T-helper 1 cell treated with Interleukin-12 subunit alpha and Interleukin-12 subunit beta and Interleukin-4 antibody, amounts not matched to agents 30 μg/mL and 1 μg/mL, for 36 hours (primary cell): ENCODE measurements around the gene LRIG3.
"Not testable (repeated sequence)": the region's sequence is repeated elsewhere in the genome, so short reads cannot be mapped to it uniquely, and the experiment has no call there.

Experiments used
- H3K27ac Mint-ChIP-seq: one replicate; pipeline ENCODE4 v1.8.0; 2021; ENCODE audit warnings: mild to moderate bottlenecking, mixed read lengths
- H3K27me3 Mint-ChIP-seq: one replicate; pipeline ENCODE4 v1.8.0; 2021; ENCODE audit warnings: low read depth, mixed read lengths
- H3K36me3 Mint-ChIP-seq: one replicate; pipeline ENCODE4 v1.8.0; 2021; ENCODE audit warnings: low read depth, mixed read lengths
- H3K4me1 Mint-ChIP-seq: one replicate; pipeline ENCODE4 v1.8.0; 2021; ENCODE audit warnings: low read depth, mixed read lengths
- H3K4me3 Mint-ChIP-seq: one replicate; pipeline ENCODE4 v1.8.0; 2021; ENCODE audit warnings: mild to moderate bottlenecking, moderate library complexity, mixed read lengths
- H3K9me3 Mint-ChIP-seq: one replicate; pipeline ENCODE4 v1.8.0; 2021; ENCODE audit warnings: mixed read lengths

LRIG3 gene

DNA sequence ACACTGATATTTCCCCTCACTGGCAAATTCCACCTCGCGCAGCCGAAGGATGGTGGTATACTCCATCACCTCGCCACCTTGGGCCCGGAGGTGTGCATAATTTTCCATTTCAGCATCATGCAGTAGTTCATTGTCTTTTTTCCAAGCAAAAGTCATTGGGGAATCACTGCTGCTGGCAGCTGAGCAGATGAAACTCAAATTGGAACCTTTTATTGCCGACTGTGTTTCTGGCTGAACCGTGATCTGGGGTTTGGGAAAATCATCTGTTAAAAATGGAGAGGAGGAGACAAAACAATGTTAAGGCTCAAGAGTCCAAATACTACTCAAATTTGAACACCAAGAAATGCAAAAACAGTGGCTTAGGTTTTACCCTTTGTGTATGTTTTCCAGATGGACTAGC, 39.7 kb downstream of the LRIG3 start:
- H3K4me3 Mint-ChIP-seq, result no peak overlapping the region
- no peaks in the 10 kb centered on the region for H3K36me3 Mint-ChIP-seq
- no peak overlapping the region for H3K27ac Mint-ChIP-seq
- no peaks in the 10 kb centered on the region for H3K27me3 Mint-ChIP-seq
- H3K9me3 Mint-ChIP-seq, result no peaks in the 10 kb centered on the region
- no peaks in the 10 kb centered on the region for H3K4me1 Mint-ChIP-seq

DNA sequence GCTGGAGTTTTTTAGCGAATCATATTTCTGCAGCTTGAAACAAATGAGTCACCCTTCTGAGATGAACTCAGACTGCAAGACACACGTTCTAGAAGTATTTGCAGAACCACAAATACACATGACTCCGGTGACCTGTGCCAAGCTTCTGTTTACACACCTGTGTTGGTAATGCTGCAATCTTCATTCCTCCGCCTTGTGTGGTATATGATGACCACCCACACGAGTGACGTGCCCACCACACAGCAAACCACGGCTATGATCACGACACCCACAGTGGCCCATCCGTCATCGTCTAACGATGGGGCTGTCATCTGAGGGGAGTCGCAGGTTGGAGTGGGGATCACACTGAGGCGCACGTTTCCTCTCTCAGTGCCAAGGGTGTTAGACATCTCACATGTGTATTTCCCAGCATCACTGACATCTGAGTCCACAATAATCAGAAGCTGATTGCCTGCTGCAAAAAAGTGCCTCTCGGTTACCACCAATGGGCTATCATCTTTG, 43.0 kb downstream of the LRIG3 start:
- no peaks in the 10 kb centered on the region for H3K4me1 Mint-ChIP-seq
- no peaks in the 10 kb centered on the region for H3K36me3 Mint-ChIP-seq
- no peaks in the 10 kb centered on the region for H3K27me3 Mint-ChIP-seq
- H3K27ac Mint-ChIP-seq, result no peak overlapping the region
- no peak overlapping the region for H3K4me3 Mint-ChIP-seq
- no peaks in the 10 kb centered on the region for H3K9me3 Mint-ChIP-seq

DNA sequence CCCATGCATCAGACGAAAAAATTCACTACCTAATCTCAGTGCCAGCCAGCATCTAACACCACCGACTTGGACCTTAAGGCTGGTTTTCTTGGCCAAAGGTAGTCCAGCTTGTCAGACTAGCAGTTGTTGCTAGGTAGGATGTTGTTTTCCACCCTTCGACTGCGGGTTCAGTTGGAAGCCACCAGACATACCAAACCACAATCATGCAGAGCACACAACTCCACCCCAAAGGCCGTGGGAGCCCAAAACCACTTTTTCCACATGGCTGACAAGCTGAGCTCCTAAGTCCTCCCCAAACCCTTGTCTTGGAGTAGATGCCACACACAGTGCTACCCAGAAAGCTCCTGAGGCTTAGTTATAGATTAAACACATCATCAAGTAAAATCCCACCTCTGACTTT, 46.8 kb downstream of the LRIG3 start:
- Mint-ChIP-seq H3K4me1 (no peaks in the 10 kb centered on the region), H3K27ac (no peak overlapping the region), H3K27me3 (no peaks in the 10 kb centered on the region), H3K4me3 (no peak overlapping the region), H3K36me3 (no peaks in the 10 kb centered on the region), H3K9me3 (no peaks in the 10 kb centered on the region)

DNA sequence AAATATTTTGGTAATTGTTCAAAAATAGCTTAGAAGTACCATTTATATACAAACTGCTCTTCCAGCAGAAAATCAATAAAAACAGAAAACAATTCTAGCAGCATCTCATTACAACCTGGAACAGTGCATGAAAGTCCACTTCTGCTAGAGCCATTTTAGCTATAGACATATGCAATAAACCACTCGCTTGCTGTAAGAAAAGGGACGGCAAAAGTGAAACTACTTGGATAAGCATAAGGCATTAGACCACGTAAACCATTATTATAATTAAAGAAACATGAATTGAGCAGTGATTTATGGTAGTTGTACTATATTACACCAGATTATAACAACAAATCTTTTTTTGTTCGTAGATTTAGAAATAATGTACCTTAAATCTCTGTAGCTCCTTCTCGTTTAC, 48.7 kb downstream of the LRIG3 start:
- H3K9me3 Mint-ChIP-seq, result no peaks in the 10 kb centered on the region
- no peaks in the 10 kb centered on the region for H3K4me1 Mint-ChIP-seq
- H3K27ac Mint-ChIP-seq, result no peak overlapping the region
- no peaks in the 10 kb centered on the region for H3K36me3 Mint-ChIP-seq
- no peaks in the 10 kb centered on the region for H3K27me3 Mint-ChIP-seq
- no peak overlapping the region for H3K4me3 Mint-ChIP-seq

DNA sequence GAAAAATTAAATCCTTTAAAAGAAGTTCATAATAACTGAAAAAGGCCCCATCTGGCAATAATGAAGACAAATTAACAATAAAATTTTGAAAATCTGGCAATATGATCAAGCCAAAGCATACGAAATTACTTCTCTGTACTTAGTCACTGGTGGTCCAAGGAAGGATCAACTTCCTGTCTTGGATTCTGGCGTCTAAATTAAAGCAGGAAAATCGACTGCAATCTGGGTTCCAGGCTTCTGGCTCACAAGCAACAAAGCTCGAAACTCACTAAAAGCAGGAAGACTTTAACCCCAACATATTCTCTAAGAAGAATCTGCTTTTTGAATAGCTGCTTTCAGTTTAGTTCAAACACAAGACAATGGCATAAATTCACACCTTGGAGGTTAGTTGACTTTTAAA, 49.7 kb downstream of the LRIG3 start:
- Mint-ChIP-seq H3K4me3 (no peak overlapping the region), H3K27ac (no peak overlapping the region), H3K27me3 (no peaks in the 10 kb centered on the region), H3K36me3 (no peaks in the 10 kb centered on the region), H3K4me1 (no peaks in the 10 kb centered on the region), H3K9me3 (no peaks in the 10 kb centered on the region)

DNA sequence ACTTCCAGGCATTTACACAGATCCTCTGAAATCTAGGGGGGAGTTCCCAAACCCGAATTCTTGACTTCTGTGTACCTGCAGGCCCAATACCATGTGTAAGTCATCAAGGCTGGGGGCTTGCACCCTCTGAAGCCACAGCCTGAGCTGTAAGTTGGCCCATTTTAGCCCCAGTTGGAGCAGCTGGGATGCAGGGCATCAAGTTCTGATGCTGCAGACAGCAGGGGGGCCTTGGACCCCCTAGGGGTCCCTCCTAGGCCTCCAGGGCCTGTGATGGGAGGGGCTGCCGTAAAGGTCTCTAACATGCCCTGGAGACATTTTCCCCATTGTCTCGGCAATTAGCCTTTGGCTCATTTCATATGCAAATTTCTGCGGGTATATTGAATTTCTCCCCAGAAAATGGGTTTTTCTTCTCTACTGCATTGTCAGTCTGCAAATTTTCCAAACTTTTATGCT, 59.5 kb downstream of the LRIG3 start:
- Mint-ChIP-seq H3K4me1 (no peaks in the 10 kb centered on the region), H3K9me3 (peaks cover 3% of the 10 kb centered on the region), H3K27me3 (no peaks in the 10 kb centered on the region), H3K36me3 (no peaks in the 10 kb centered on the region), H3K4me3 (no peak overlapping the region), H3K27ac (no peak overlapping the region)

DNA sequence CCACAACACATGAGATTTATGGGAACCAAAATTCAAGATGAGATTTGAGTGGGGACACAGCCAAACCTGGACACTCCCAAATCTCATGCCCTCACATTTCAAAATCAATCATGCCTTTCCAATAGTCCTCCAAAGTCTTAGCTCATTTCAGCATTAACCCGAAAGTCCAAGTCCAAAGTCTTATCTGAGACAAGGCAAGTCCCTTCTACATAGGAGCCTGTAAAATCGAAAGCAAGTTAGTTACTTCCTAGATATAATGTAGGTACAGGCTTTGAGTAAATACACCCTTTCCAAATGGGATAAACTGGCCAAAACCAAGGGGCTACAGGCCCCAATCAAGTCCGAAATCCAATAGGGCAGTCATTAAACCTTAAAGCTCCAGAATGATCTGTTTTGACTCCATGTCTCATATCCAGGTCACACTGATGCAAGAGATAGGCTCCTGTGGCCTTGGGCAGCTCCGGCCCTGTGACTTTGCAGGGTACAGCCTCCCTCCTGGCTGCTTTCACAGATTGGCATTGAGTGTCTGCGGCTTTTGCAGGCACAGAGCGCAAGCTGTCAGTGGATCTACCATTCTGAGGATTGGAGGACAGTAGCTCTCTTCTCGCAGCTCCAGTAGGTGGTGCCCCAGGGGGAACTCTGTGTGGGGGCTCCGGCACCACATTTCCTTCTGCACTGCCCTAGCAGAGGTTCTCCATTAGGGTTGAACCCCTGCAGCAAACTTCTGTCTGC, 60.1 kb downstream of the LRIG3 start:
- H3K27ac Mint-ChIP-seq, result no peak overlapping the region
- H3K4me1 Mint-ChIP-seq, result no peaks in the 10 kb centered on the region
- H3K36me3 Mint-ChIP-seq, result no peaks in the 10 kb centered on the region
- H3K4me3 Mint-ChIP-seq, result no peak overlapping the region
- H3K27me3 Mint-ChIP-seq, result no peaks in the 10 kb centered on the region
- H3K9me3 Mint-ChIP-seq, result peaks cover 3% of the 10 kb centered on the region

DNA sequence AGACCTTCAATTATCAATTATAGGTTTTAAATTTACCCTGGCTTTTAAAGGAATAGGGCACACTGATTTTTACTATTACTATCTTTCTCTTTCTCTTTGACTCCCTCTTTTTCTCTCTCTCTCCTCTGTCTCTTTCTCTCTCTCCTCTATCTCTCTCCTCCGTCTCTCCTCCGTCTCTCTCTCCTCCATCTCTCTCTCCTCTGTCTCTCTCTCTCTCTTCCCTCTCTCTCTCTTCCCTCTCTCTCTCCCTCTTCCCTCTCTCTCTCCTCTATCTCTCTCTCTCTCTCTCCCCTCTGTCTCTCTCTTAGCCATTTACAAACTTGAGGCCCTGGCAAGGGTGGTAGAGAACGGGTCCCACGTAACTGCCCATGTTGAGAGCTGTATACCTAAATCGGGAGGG, 62.3 kb downstream of the LRIG3 start:
- H3K4me3 Mint-ChIP-seq, result no peak overlapping the region
- no peak overlapping the region for H3K27ac Mint-ChIP-seq
- H3K27me3 Mint-ChIP-seq, result no peaks in the 10 kb centered on the region
- H3K9me3 Mint-ChIP-seq, result peaks cover 8% of the 10 kb centered on the region
- no peaks in the 10 kb centered on the region for H3K36me3 Mint-ChIP-seq
- H3K4me1 Mint-ChIP-seq, result no peaks in the 10 kb centered on the region

DNA sequence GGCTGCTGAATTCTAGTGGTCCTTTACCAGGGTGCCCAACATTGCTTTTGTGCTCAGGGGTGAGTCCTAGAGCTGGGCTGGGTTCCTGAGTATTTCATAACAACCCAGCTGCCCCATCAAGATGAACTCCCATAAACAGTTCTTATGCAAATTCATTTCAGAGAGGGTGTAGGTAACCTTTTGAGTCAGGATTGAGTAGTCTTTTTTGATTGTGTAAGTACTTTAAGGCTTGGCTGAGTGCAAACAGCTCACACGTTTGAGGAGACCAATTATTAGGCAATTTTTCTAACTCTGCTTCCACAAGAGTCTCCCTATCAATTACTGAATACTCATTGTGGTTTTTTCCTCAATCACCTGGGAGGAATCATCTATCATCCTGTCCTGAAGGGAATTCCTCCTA, 63.1 kb downstream of the LRIG3 start:
- H3K9me3 Mint-ChIP-seq, H3K36me3 Mint-ChIP-seq, H3K4me1 Mint-ChIP-seq, H3K27ac Mint-ChIP-seq, H3K4me3 Mint-ChIP-seq, H3K27me3 Mint-ChIP-seq: not testable (repeated sequence)

DNA sequence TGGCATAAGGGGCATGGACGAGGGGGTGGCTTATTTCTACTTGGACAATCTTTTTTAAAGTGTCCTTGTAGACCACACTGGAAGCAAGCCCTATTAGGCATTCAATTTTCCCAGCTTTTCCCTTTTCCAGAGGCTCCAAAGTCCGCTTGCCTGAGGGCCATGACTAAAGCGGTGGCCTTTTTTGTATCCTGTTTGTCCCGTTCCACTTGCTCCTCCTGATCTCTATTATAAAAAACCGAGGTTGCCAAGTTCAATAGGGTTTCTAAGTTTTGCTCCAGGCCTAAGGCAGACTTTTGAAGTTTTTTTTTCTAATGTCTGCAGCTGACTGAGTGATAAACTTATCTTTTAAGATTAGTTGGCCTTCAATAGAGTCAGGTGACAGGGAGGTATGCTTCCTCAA, 64.7 kb downstream of the LRIG3 start:
- H3K9me3 Mint-ChIP-seq, H3K4me1 Mint-ChIP-seq, H3K27ac Mint-ChIP-seq, H3K4me3 Mint-ChIP-seq, H3K36me3 Mint-ChIP-seq, H3K27me3 Mint-ChIP-seq: not testable (repeated sequence)

DNA sequence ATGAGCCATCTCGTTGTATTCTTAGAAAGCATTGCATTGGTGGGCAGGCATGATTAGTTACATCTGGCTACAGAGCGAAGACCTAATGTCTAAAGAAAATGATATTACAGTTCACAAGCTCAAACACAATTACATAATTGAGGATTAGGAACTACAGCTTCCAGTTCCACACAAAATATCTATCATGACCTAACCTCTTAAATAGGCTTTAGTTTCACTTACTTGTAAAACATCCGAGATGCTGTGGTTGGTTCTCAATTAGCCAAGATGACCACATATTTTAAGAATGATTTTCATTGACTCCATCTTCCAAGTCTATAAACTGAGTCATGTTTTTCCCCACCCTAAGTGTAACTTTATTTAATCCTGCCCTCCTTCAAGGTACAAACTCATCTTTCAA, 69.5 kb downstream of the LRIG3 start:
- no peaks in the 10 kb centered on the region for H3K4me1 Mint-ChIP-seq
- no peaks in the 10 kb centered on the region for H3K36me3 Mint-ChIP-seq
- no peaks in the 10 kb centered on the region for H3K27me3 Mint-ChIP-seq
- H3K9me3 Mint-ChIP-seq, result peaks cover 5% of the 10 kb centered on the region
- H3K4me3 Mint-ChIP-seq, result no peak overlapping the region
- H3K27ac Mint-ChIP-seq, result no peak overlapping the region

DNA sequence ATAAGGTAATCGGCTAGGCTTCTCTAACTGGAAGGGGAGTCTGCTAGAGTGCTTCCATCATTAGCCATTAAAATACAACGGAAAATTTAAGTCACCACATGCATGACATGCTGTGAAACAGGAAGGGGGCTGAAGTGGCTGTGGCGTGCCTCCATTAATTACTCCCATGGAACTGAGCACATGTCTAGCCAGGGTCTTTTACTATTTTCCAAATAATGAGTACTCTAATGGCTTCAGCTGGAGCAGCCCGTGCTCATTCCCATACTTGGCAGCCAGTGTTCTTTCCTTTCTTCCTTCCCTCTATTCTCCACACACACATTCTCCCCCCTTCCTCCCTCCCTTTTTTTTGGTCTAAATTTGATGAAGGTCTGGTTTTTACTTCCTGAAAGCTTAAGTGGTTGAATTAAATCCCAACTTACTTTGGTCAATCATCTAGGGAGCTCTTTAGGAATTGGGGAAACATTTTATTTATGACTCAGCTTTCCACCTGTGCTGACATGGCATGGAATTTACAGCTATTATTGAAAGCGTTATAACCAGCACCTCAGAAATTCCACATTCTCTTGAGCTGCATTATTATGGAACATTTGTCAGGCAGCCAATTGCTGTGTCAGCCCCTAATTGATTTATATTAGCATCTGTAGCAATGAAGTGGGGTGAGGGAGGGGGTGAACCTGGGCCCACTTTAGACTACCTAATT, 72.3 kb downstream of the LRIG3 start:
- H3K4me1 Mint-ChIP-seq, result no peaks in the 10 kb centered on the region
- H3K27me3 Mint-ChIP-seq, result no peaks in the 10 kb centered on the region
- H3K36me3 Mint-ChIP-seq, result no peaks in the 10 kb centered on the region
- no peak overlapping the region for H3K4me3 Mint-ChIP-seq
- H3K9me3 Mint-ChIP-seq, result no peaks in the 10 kb centered on the region
- H3K27ac Mint-ChIP-seq, result no peak overlapping the region

DNA sequence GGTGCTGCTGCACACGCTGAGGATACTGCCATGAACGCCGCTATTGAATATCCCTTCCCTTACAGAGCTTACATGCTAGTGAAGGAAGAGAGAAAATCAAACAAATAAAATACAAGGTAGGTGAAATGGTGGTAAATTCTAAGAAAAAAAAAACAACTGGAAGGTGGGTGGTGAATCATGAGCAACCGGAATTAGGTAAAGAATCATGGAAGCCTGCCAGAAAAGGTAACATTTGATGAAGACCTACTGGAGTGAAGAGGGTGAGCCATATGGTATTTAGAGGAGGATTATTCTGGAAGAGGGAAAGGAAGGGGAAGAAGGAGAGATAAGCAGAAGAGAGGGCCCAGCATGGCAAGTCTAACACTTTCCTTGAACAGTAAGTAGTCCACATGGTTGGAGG, 76.1 kb downstream of the LRIG3 start:
- Mint-ChIP-seq H3K36me3 (no peaks in the 10 kb centered on the region), H3K4me1 (no peaks in the 10 kb centered on the region), H3K4me3 (no peak overlapping the region), H3K27me3 (no peaks in the 10 kb centered on the region), H3K27ac (no peak overlapping the region), H3K9me3 (no peaks in the 10 kb centered on the region)

DNA sequence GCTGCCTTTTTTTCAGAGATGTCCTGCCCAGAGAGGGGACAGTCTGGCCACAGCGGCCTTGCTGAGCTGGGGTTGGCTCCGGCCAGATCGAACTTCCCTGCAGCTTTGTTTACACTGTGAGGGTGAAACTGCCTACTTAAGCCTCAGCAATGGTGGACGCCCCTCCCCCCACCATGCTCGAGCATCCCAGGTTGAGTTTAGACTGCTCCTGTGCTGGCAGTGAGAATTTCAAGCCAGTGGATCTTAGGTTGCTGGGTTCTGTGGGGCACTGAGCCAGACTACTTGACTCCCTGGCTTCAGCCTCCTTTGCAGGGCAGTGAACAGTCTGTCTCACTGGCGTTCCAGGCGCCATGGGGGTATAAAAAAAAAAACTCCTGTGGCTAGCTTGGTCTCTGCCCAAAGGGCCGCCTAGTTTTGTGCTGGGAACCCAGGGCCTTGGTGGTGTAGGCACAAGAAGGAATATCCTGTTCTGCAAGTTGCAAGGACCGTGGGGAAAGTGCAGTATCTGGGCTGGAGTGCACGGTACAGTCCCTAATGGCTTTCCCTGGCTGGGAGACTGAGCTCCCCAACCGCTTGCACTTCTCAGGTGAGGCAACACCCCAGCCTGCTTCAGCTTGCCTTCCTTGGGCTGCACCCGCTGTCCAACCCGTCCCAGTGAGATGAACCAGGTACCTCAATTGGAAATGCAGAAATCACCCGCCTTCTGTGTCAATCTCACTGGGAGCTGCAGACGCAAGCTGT, 79.1 kb downstream of the LRIG3 start:
- Mint-ChIP-seq H3K36me3 (no peaks in the 10 kb centered on the region), H3K9me3 (peaks cover 9% of the 10 kb centered on the region), H3K27me3 (no peaks in the 10 kb centered on the region), H3K27ac (no peak overlapping the region), H3K4me1 (no peaks in the 10 kb centered on the region), H3K4me3 (no peak overlapping the region)

DNA sequence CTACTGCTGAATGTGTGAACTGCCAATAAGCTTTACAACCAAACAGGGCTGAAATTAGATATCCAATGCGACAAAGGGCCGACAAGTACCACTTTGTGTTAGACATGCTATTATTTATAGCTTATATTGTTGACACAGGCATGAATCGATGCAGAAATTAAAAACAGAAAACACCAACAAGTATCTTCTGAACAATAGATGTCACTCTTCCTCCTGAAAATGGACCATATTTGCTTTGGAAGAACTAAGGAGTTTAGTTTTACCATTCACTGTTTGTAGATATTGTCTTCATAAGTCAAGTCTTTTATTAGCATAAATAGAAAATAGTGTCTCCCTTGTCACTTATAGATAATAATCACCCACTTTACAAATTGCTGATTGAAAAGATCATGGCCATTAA, 86.5 kb downstream of the LRIG3 start:
- no peaks in the 10 kb centered on the region for H3K27me3 Mint-ChIP-seq

More for the DNA sequence above, 86.5 kb downstream of the LRIG3 start:
- Mint-ChIP-seq H3K9me3 (peaks cover 9% of the 10 kb centered on the region), H3K4me1 (no peaks in the 10 kb centered on the region), H3K36me3 (no peaks in the 10 kb centered on the region), H3K4me3 (no peak overlapping the region), H3K27ac (no peak overlapping the region)
